ENCODE data around the gene NDUFAF8.

NDUFAF8 gene

GRCh38 chr17:81253358-81254131 is 14.4 kb downstream of the NDUFAF8 start:
- peak; percentile 76 for DNase-seq (ENCODE audit: low spot score)

- DNase-seq (ENCODE audit: low spot score): peak; percentile 63
Observed at GRCh38 chr17:81254955-81255717, 16.0 kb downstream of the NDUFAF8 start.

- DNase-seq (ENCODE audit: low spot score): no peak
Observed at GRCh38 chr17:81256616-81257015, 17.5 kb downstream of the NDUFAF8 start.

GRCh38 chr17:81257533-81257932 is 18.4 kb downstream of the NDUFAF8 start:
- no peak for DNase-seq (ENCODE audit: low spot score)

GRCh38 chr17:81258292-81258691 is 19.2 kb downstream of the NDUFAF8 start:
- DNase-seq (ENCODE audit: low spot score): no peak

GRCh38 chr17:81259058-81259605 is 20.0 kb downstream of the NDUFAF8 start:
- no peak for DNase-seq (ENCODE audit: low spot score)

- no peak for DNase-seq (ENCODE audit: low spot score)
Observed at GRCh38 chr17:81260171-81260570, 21.1 kb downstream of the NDUFAF8 start.

GRCh38 chr17:81260641-81261040 is 21.5 kb downstream of the NDUFAF8 start:
- DNase-seq (ENCODE audit: low spot score): no peak

GRCh38 chr17:81261096-81261495 is 22.0 kb downstream of the NDUFAF8 start:
- DNase-seq (ENCODE audit: low spot score): no peak

GRCh38 chr17:81261582-81262336 is 22.6 kb downstream of the NDUFAF8 start:
- no peak for DNase-seq (ENCODE audit: low spot score)

GRCh38 chr17:81263371-81264181 is 24.5 kb downstream of the NDUFAF8 start:
- no peak for DNase-seq (ENCODE audit: low spot score)

- DNase-seq (ENCODE audit: low spot score): no peak
Observed at GRCh38 chr17:81264640-81265039, 25.5 kb downstream of the NDUFAF8 start.

- no peak for DNase-seq (ENCODE audit: low spot score)
Observed at GRCh38 chr17:81265576-81265975, 26.5 kb downstream of the NDUFAF8 start.

GRCh38 chr17:81267390-81268067 is 28.4 kb downstream of the NDUFAF8 start:
- DNase-seq (ENCODE audit: low spot score): no peak

- no peak for DNase-seq (ENCODE audit: low spot score)
Observed at GRCh38 chr17:81270279-81270678, 31.2 kb downstream of the NDUFAF8 start.

GRCh38 chr17:81271226-81271625 is 32.1 kb downstream of the NDUFAF8 start:
- DNase-seq (ENCODE audit: low spot score): no peak

GRCh38 chr17:81272616-81273015 is 33.5 kb downstream of the NDUFAF8 start:
- DNase-seq (ENCODE audit: low spot score): no peak

- no peak for DNase-seq (ENCODE audit: low spot score)
Observed at GRCh38 chr17:81273698-81274470, 34.8 kb downstream of the NDUFAF8 start.

GRCh38 chr17:81274471-81274855 is 35.3 kb downstream of the NDUFAF8 start:
- DNase-seq (ENCODE audit: low spot score): no peak

- DNase-seq (ENCODE audit: low spot score): no peak
Observed at GRCh38 chr17:81276781-81277180, 37.7 kb downstream of the NDUFAF8 start.

Data from Ammon's horn (tissue), 1 donor.